GM18499 (cell line): ENCODE results near the gene ITGAV.

Experiments used
- ATAC-seq: cut with Tn5 transposase; IDR thresholded peaks from one replicate; pipeline ENCODE4 v1.9.1; 2021; ENCODE audit warnings: moderate number of reproducible peaks; ENCODE audit not compliant: insufficient read depth, unreplicated experiment

The ITGAV gene

GRCh38 chr2:186709529-186710450 is 119.9 kb downstream of the ITGAV start:
- ATAC-seq: no peak

GRCh38 chr2:186713691-186714090 is 123.8 kb downstream of the ITGAV start:
- no peak for ATAC-seq

GRCh38 chr2:186714611-186715010 is 124.8 kb downstream of the ITGAV start:
- ATAC-seq: no peak

GRCh38 chr2:186716004-186716403 is 126.1 kb downstream of the ITGAV start:
- ATAC-seq: no peak

- no peak for ATAC-seq
These were observed 127.0 kb downstream of the ITGAV start for GRCh38 chr2:186716899-186717298.

GRCh38 chr2:186717320-186718007 is 127.6 kb downstream of the ITGAV start:
- no peak for ATAC-seq

- ATAC-seq: no peak
These were observed 128.3 kb downstream of the ITGAV start for GRCh38 chr2:186718122-186718521.

GRCh38 chr2:186718903-186719302 is 129.0 kb downstream of the ITGAV start:
- no peak for ATAC-seq

GRCh38 chr2:186721956-186722355 is 132.1 kb downstream of the ITGAV start:
- no peak for ATAC-seq

- ATAC-seq: no peak
These were observed 134.9 kb downstream of the ITGAV start for GRCh38 chr2:186724736-186725135.

- ATAC-seq: no peak
These were observed 135.9 kb downstream of the ITGAV start for GRCh38 chr2:186725783-186726182.

- no peak for ATAC-seq
These were observed 137.1 kb downstream of the ITGAV start for GRCh38 chr2:186726938-186727337.

GRCh38 chr2:186728631-186729030 is 138.8 kb downstream of the ITGAV start:
- ATAC-seq: no peak
